HepG2 (cell line): ENCODE measurements around the gene P2RX7. TPM values are rescaled to one million over a fixed set of nuclear protein-coding genes. Genes with fewer than 3 reads are reported as not detected.

Source experiments
- ATAC-seq: fragments of 200-7000 bp; cut with Tn5 transposase; 3 replicates; pipeline ENCODE4 v1.9.1; 2020; ENCODE audit warnings: mild to moderate bottlenecking, moderate library complexity
- BruUV-seq: library from RNA; stranded (reverse); fragments of 400-500 nt; replicated peaks from 2 replicates; lab custom pipeline; 2021; lab: Mats Ljungman, UMichigan
- CTCF ChIA-PET: fragments of 300-600 bp; formaldehyde crosslinking; extraction: SDS; loops from one replicate; lab custom pipeline; 2021; ENCODE audit warnings: low total read pairs, inconsistent platforms, low intra/inter-chr PET ratio; lab: Yijun Ruan, JAX
- POLR2A ChIA-PET: fragments of 350-600 bp; sonication (Branson Sonifier 250); formaldehyde crosslinking; loops from one replicate; lab custom pipeline; 2020; ENCODE audit warnings: antibody characterized with exemption, inconsistent platforms; lab: Yijun Ruan, JAX
- DNase-seq: peaks from one replicate; pipeline ENCODE4 v3.0.0-alpha.2; 2015; ENCODE audit warnings: low spot score
- FAIRE-seq: peaks from 3 replicates; lab custom pipeline; 2011; peaks lifted over from hg19 to GRCh38; lab: Jason Lieb, UNC
- H2AFZ ChIP-seq: one replicate; pipeline ENCODE4 v1.6.1; 2011; ENCODE audit warnings: low read length, inconsistent platforms
- H3K27ac ChIP-seq: fragments of 300-600 bp; 3 replicates; pipeline ENCODE4 v1.8.0; 2011; ENCODE audit warnings: mixed run types, mild to moderate bottlenecking, mixed read lengths, low read length, inconsistent platforms; ENCODE audit not compliant: insufficient read depth; ENCODE audit errors: extremely low read length
- H3K27me3 ChIP-seq, 2 experiments: fragments of 200-600 bp in 1 of 2; 2 replicates in 1 of 2; 3 replicates in 1 of 2; pipeline versions ENCODE4 v1.6.0 to v1.8.0; 2011; ENCODE audit warnings: low read length in 2 of 2, mild to moderate bottlenecking in 2 of 2, moderate library complexity in 2 of 2, inconsistent platforms in 1 of 2; ENCODE audit not compliant: insufficient read depth in 2 of 2, control insufficient read depth in 1 of 2
- H3K36me3 ChIP-seq, 2 experiments: fragments of 200-600 bp in 1 of 2; replicated peaks in 1 of 2; 2 replicates in 1 of 2; 3 replicates in 1 of 2; pipeline versions ENCODE4 v1.5.1 to v1.8.0; 2011; ENCODE audit warnings: low read length in 2 of 2, inconsistent platforms in 1 of 2; ENCODE audit not compliant: insufficient read depth in 2 of 2, control insufficient read depth in 1 of 2
- H3K4me1 ChIP-seq: 2 replicates; pipeline ENCODE4 v1.5.1; 2012; ENCODE audit warnings: low read length, inconsistent platforms; ENCODE audit not compliant: insufficient read depth
- H3K4me2 ChIP-seq: 2 replicates; pipeline ENCODE4 v1.6.0; 2011; ENCODE audit warnings: low read depth, low read length, inconsistent platforms
- H3K4me3 ChIP-seq, 3 experiments: fragments of 200-600 bp in 1 of 3; sonication (generic), shearing (Covaris generic) in 1 of 3; replicated peaks in 1 of 3; 2 replicates each; pipeline ENCODE4 v1.5.1; 2011 to 2016; ENCODE audit warnings: low read length in 3 of 3, inconsistent platforms in 2 of 3, low read depth in 2 of 3, mild to moderate bottlenecking in 2 of 3, control low read depth in 1 of 3, mixed read lengths in 1 of 3; ENCODE audit not compliant: insufficient read depth in 1 of 3
- H3K79me2 ChIP-seq: one replicate; pipeline ENCODE4 v1.6.1; 2011; ENCODE audit warnings: low read length, inconsistent platforms; ENCODE audit not compliant: insufficient read depth
- H3K9ac ChIP-seq: 2 replicates; pipeline ENCODE4 v1.6.0; 2011; ENCODE audit warnings: mild to moderate bottlenecking, low read depth, low read length, inconsistent platforms; ENCODE audit not compliant: insufficient read depth
- H3K9me3 ChIP-seq: 2 replicates; pipeline ENCODE4 v1.5.1; 2012; ENCODE audit warnings: mild to moderate bottlenecking, low read length
- H4K20me1 ChIP-seq: 2 replicates; pipeline ENCODE4 v1.6.0; 2011; ENCODE audit warnings: inconsistent platforms, mild to moderate bottlenecking, low read length, moderate library complexity; ENCODE audit not compliant: insufficient read depth
- ARNT2 ChIP-seq: sonication (generic); formaldehyde crosslinking; IDR thresholded peaks from 2 replicates; pipeline ENCODE4 v1.8.0; 2022; ENCODE audit warnings: mild to moderate bottlenecking, low read depth, missing genetic modification reagents, moderate library complexity
- CSRNP2 ChIP-seq: sonication (generic); formaldehyde crosslinking; conservative IDR thresholded peaks from 2 replicates; pipeline ENCODE4 v1.8.0; 2022; ENCODE audit warnings: low read depth, missing genetic modification reagents
- IKZF1 ChIP-seq: fragments of 450-650 bp; IDR thresholded peaks from 2 replicates; pipeline ENCODE4 v1.7.1; 2016
- MYC ChIP-seq: sonication (generic); formaldehyde crosslinking; IDR thresholded peaks from 2 replicates; pipeline ENCODE4 v1.9.0; 2021; ENCODE audit warnings: missing genetic modification reagents, borderline replicate concordance
- NFATC3 ChIP-seq: sonication (generic); formaldehyde crosslinking; IDR thresholded peaks from 2 replicates; pipeline ENCODE4 v1.5.1; 2020; ENCODE audit warnings: mild to moderate bottlenecking, missing genetic modification reagents
- PITX1 ChIP-seq: sonication (generic); formaldehyde crosslinking; IDR thresholded peaks from 2 replicates; pipeline ENCODE4 v1.5.1; 2020; ENCODE audit warnings: mild to moderate bottlenecking, missing genetic modification reagents
- SALL2 ChIP-seq: sonication (generic); formaldehyde crosslinking; IDR thresholded peaks from 2 replicates; pipeline ENCODE4 v1.8.1; 2023; ENCODE audit warnings: mild to moderate bottlenecking, missing genetic modification reagents, inconsistent platforms
- SOX6 ChIP-seq, 2 experiments: fragments of 450-650 bp in 1 of 2; sonication (generic) in 1 of 2; formaldehyde crosslinking in 1 of 2; IDR thresholded peaks; 2 replicates each; pipeline versions ENCODE4 v1.4.0 to v1.6.1; 2017 to 2020; ENCODE audit warnings: antibody characterized with exemption in 1 of 2, mild to moderate bottlenecking in 1 of 2, missing genetic modification reagents in 1 of 2
- TBL1XR1 ChIP-seq: fragments of 150-350 bp; IDR thresholded peaks from 2 replicates; pipeline ENCODE4 v1.6.1; 2014; ENCODE audit warnings: borderline replicate concordance, low read length; ENCODE audit not compliant: partially characterized antibody
- ZMYM4 ChIP-seq: sonication (generic); formaldehyde crosslinking; IDR thresholded peaks from 2 replicates; pipeline ENCODE4 v1.8.1; 2023; ENCODE audit warnings: mild to moderate bottlenecking, missing genetic modification reagents
- ZNF549 ChIP-seq: sonication (generic); formaldehyde crosslinking; IDR thresholded peaks from 2 replicates; pipeline ENCODE4 v1.5.0; 2020; ENCODE audit warnings: missing genetic modification reagents
- ZNF674 ChIP-seq: sonication (generic); formaldehyde crosslinking; IDR thresholded peaks from 2 replicates; pipeline ENCODE4 v1.5.0; 2020; ENCODE audit warnings: low read depth, mild to moderate bottlenecking, missing genetic modification reagents
- WGBS: methylation state at CpG from one replicate; pipeline ENCODE4 v1.1.6; 2017; ENCODE audit warnings: low lambda C conversion rate; 5-methylcytosine and 5-hydroxymethylcytosine counted together
- in situ Hi-C: cut with HindIII; loops from 2 replicates; pipeline ENCODE4 v1.10.0; 2017; ENCODE audit warnings: low pct_unique_long_range_greater_than_20kb; ENCODE audit not compliant: extremely low pct_ligation_motif_present
- intact Hi-C: fragments of 100-400 bp; cut with micrococcal nuclease; formaldehyde crosslinking; loops from one replicate; pipeline ENCODE4 v1.10.0; 2022; ENCODE audit not compliant: unreplicated experiment
- polyA plus RNA-seq, 8 experiments: library from polyadenylated mRNA; depleted of rRNA in 3 of 8; stranded (reverse) in 7 of 8; unstranded in 1 of 8; fragments of >200 nt; fragmentation: Illumina TruSeq in 4 of 8; extraction: Trizol in 4 of 8; gene quantifications; 2 replicates each; pipeline versions ENCODE4 v1.2.1 to v1.2.3, GENCODE V29; 2011 to 2016; ENCODE audit warnings: low read depth in 4 of 8, missing spikeins in 1 of 8, mixed read lengths in 1 of 8; ENCODE audit not compliant: insufficient read depth in 1 of 8
- total RNA-seq, 5 experiments: library from RNA; depleted of rRNA; stranded (reverse); fragments of >200 nt; fragmentation: Illumina TruSeq; extraction: Trizol; gene quantifications; 2 replicates each; pipeline ENCODE4 v1.2.3, GENCODE V29; 2016; ENCODE audit warnings: low read depth in 1 of 5

P2RX7 gene
- total and polyA plus RNA-seq, 2 of the 13 experiments (the other 11 are each of a cell fraction or from before 2014, with no cell fraction given) = 0.13 to 0.73 TPM

DNA sequence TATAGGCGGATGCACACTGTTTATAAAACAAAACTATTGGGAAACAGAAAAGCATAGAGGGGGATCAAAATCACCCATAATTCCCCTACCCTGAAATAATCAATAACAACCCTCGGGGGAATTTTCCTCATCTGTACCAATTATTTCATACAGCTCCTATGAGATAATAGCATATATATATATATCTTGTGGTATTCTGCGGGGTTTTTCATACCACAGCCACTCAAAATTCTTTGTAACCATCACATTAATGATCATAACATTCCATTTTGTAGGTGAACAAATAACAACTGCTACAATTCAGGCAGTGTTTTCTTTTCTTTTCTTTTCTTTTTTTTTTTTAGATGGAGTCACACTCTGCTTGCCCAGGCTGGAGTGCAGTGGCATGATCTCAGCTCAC is 35.3 kb downstream of the P2RX7 start:
- WGBS = 38% methylated on average over 3 of the region's 3 CpGs
- Histone ChIP-seq H3K9ac (no peak overlapping the region), H3K79me2 (no peaks in the 10 kb centered on the region), H3K27ac (no peak overlapping the region), H3K36me3 (no peaks in the 10 kb centered on the region), H4K20me1 (no peaks in the 10 kb centered on the region), H3K9me3 (no peaks in the 10 kb centered on the region), H3K4me3 (no peak overlapping the region), H2AFZ (no peak overlapping the region), H3K4me2 (no peak overlapping the region), H3K4me1 (no peaks in the 10 kb centered on the region), H3K27me3 (no peaks in the 10 kb centered on the region; a peak in 1 of 5 replicates)
- POLR2A ChIA-PET = no interaction called here
- CTCF ChIA-PET = no interaction called here
- intact Hi-C loops (no loop called here), in situ Hi-C loops (no loop called here)
- FAIRE-seq (no peak), ATAC-seq (no peak), DNase-seq (no peak)
- BruUV-seq = no TSS peak
- no peak for TF ChIP-seq SALL2 (CRISPR knock-in tag)
- TF ChIP-seq ZMYM4 (CRISPR knock-in tag) = no peak
- TF ChIP-seq ARNT2 (CRISPR knock-in tag) = no peak
- TF ChIP-seq PITX1 (CRISPR knock-in tag) = no peak
- no peak for TF ChIP-seq CSRNP2 (CRISPR knock-in tag)
- no peak for TF ChIP-seq ZNF549 (CRISPR knock-in tag)
- no peak for TF ChIP-seq ZNF674
- no peak for TF ChIP-seq MYC (CRISPR knock-in tag)
- TF ChIP-seq SOX6 (IDR thresholded peaks at IDR 0.05) = no peak
- TF ChIP-seq SOX6 (CRISPR knock-in tag; IDR thresholded peaks at IDR 0.05) = no peak
- no peak for TF ChIP-seq TBL1XR1
- TF ChIP-seq NFATC3 (CRISPR knock-in tag) = no peak
- TF ChIP-seq IKZF1 = no peak
